GM19397 (cell line): ENCODE measurements around the gene SAA2.
"Not testable (repeated sequence)": the region's sequence is repeated elsewhere in the genome, so short reads cannot be mapped to it uniquely, and the experiment has no call there.

Source experiments
- ATAC-seq: cut with Tn5 transposase; IDR thresholded peaks from one replicate; pipeline ENCODE4 v1.9.1; 2021; ENCODE audit warnings: mild to moderate bottlenecking, moderate library complexity; ENCODE audit not compliant: unreplicated experiment

The SAA2 gene

GRCh38 chr11:18197738-18198137, 50.7 kb downstream of the SAA2 start:
- not testable (repeated sequence) for ATAC-seq

GRCh38 chr11:18196532-18196931, 51.9 kb downstream of the SAA2 start:
- ATAC-seq, result no peak
